H1 (cell line): ENCODE measurements around the gene NRL. TPM values are rescaled to one million over a fixed set of nuclear protein-coding genes. Genes with fewer than 3 reads are reported as not detected.
A peak's percentile ranks its signal among the peaks of the same experiment; 100 is the strongest.

Experiments used
- CTCF ChIA-PET: fragments of 300-600 bp; sonication (Branson Sonifier 250); formaldehyde crosslinking; loops from one replicate; lab custom pipeline; 2021; ENCODE audit not compliant: partially characterized antibody; lab: Charles Lee
- POLR2A ChIA-PET: fragments of 300-600 bp; sonication (Branson Sonifier 250); formaldehyde crosslinking; loops from one replicate; lab custom pipeline; 2021; ENCODE audit warnings: inconsistent platforms; ENCODE audit not compliant: partially characterized antibody; lab: Charles Lee
- DNase-seq, 2 experiments: peaks; one replicate each; pipeline versions ENCODE4 v3.0.0 to v3.0.0-alpha.2; 2010 to 2022; ENCODE audit warnings: low spot score in 2 of 2, low read depth in 1 of 2, mixed read lengths in 1 of 2
- FAIRE-seq: peaks from 2 replicates; lab custom pipeline; 2011; peaks lifted over from hg19 to GRCh38; lab: Jason Lieb, UNC
- H2AFZ ChIP-seq: 2 replicates; pipeline ENCODE4 v1.8.1; 2012; ENCODE audit warnings: low read length, inconsistent platforms
- H2AK5ac ChIP-seq: 2 replicates; pipeline ENCODE4 v1.6.1; 2013; ENCODE audit warnings: low read depth, low read length
- H2BK120ac ChIP-seq: replicated peaks from 2 replicates; pipeline ENCODE3; 2013; ENCODE audit warnings: low read depth, low read length, inconsistent platforms
- H2BK12ac ChIP-seq: 2 replicates; pipeline ENCODE4 v1.6.1; 2013; ENCODE audit warnings: low read depth, low read length
- H2BK15ac ChIP-seq: 2 replicates; pipeline ENCODE4 v1.6.1; 2013; ENCODE audit warnings: low read length
- H2BK20ac ChIP-seq: 2 replicates; pipeline ENCODE4 v1.6.1; 2013; ENCODE audit warnings: low read length
- H2BK5ac ChIP-seq: 2 replicates; pipeline ENCODE4 v1.6.1; 2013; ENCODE audit warnings: low read depth, low read length
- H3K14ac ChIP-seq: 2 replicates; pipeline ENCODE4 v1.6.1; 2013; ENCODE audit warnings: inconsistent platforms; ENCODE audit not compliant: insufficient read length
- H3K18ac ChIP-seq: 2 replicates; pipeline ENCODE4 v1.6.1; 2013; ENCODE audit warnings: low read length; ENCODE audit errors: extremely low read depth
- H3K23ac ChIP-seq: 2 replicates; pipeline ENCODE4 v1.6.1; 2013; ENCODE audit warnings: inconsistent platforms; ENCODE audit not compliant: insufficient read length
- H3K23me2 ChIP-seq: 2 replicates; pipeline ENCODE4 v1.6.1; 2013; ENCODE audit warnings: low read depth, low read length
- H3K27ac ChIP-seq: 2 replicates; pipeline ENCODE4 v1.6.1; 2011; ENCODE audit warnings: low read depth, low read length, inconsistent platforms
- H3K27me3 ChIP-seq, 4 experiments: replicated peaks in 1 of 4; 1 replicate in 1 of 4; 2 replicates in 3 of 4; pipeline versions ENCODE4 v1.6.1 to v1.8.1; 2011 to 2013; ENCODE audit warnings: low read length in 3 of 4, mild to moderate bottlenecking in 3 of 4, inconsistent platforms in 2 of 4, mixed read lengths in 2 of 4, moderate library complexity in 1 of 4; ENCODE audit not compliant: control insufficient read depth in 3 of 4, insufficient read depth in 3 of 4; ENCODE audit errors: extremely low read depth in 1 of 4
- H3K36me3 ChIP-seq, 4 experiments: 2 replicates each; pipeline versions ENCODE4 v1.6.1 to v1.8.1; 2011 to 2013; ENCODE audit warnings: mild to moderate bottlenecking in 4 of 4, low read length in 3 of 4, moderate library complexity in 2 of 4, control low read depth in 1 of 4, inconsistent platforms in 1 of 4; ENCODE audit not compliant: insufficient read depth in 4 of 4, control insufficient read depth in 2 of 4
- H3K4ac ChIP-seq: replicated peaks from 2 replicates; pipeline ENCODE3; 2013; ENCODE audit warnings: low read length, low read depth, mixed read lengths, inconsistent platforms; ENCODE audit not compliant: insufficient read length
- H3K4me1 ChIP-seq, 4 experiments: replicated peaks in 1 of 4; 1 replicate in 1 of 4; 2 replicates in 3 of 4; pipeline versions ENCODE4 v1.6.1 to v1.8.1; 2011 to 2013; ENCODE audit warnings: low read length in 3 of 4, inconsistent platforms in 2 of 4, mixed read lengths in 1 of 4; ENCODE audit not compliant: insufficient read depth in 4 of 4, control insufficient read depth in 3 of 4
- H3K4me2 ChIP-seq, 2 experiments: 2 replicates each; pipeline versions ENCODE4 v1.6.1 to v1.8.1; 2011 to 2013; ENCODE audit warnings: low read depth in 2 of 2, low read length in 2 of 2, control low read depth in 1 of 2, inconsistent platforms in 1 of 2, mild to moderate bottlenecking in 1 of 2; ENCODE audit not compliant: insufficient read depth in 1 of 2
- H3K4me3 ChIP-seq, 4 experiments: fragments of 200-600, 300-600 bp in 1 of 4; sonication (generic), shearing (Covaris generic), sonication (Bioruptor Twin) in 1 of 4; 2 replicates each; pipeline versions ENCODE4 v1.5.1 to v1.8.1; 2011 to 2016; ENCODE audit warnings: low read length in 4 of 4, low read depth in 3 of 4, control low read depth in 2 of 4, inconsistent platforms in 2 of 4, mild to moderate bottlenecking in 2 of 4, mixed read lengths in 1 of 4, moderate library complexity in 1 of 4; ENCODE audit not compliant: insufficient read depth in 2 of 4; ENCODE audit errors: extremely low read depth in 1 of 4
- H3K56ac ChIP-seq: replicated peaks from 2 replicates; pipeline ENCODE3; 2013; ENCODE audit warnings: low read depth, mild to moderate bottlenecking, mixed read lengths, low read length, inconsistent platforms; ENCODE audit not compliant: insufficient read length
- H3K79me1 ChIP-seq: 2 replicates; pipeline ENCODE4 v1.6.1; 2013; ENCODE audit warnings: low read depth, low read length, control low read depth
- H3K79me2 ChIP-seq, 2 experiments: 2 replicates each; pipeline versions ENCODE4 v1.6.1 to v1.8.1; 2012 to 2013; ENCODE audit warnings: low read length in 2 of 2, mild to moderate bottlenecking in 2 of 2, inconsistent platforms in 1 of 2; ENCODE audit not compliant: insufficient read depth in 2 of 2, control insufficient read depth in 1 of 2
- H3K9ac ChIP-seq, 4 experiments: replicated peaks in 1 of 4; 1 replicate in 1 of 4; 2 replicates in 3 of 4; pipeline versions ENCODE4 v1.6.1 to v1.8.1; 2011 to 2013; ENCODE audit warnings: low read depth in 3 of 4, low read length in 3 of 4, control low read depth in 2 of 4, mild to moderate bottlenecking in 2 of 4, moderate library complexity in 2 of 4, inconsistent platforms in 1 of 4; ENCODE audit errors: extremely low read depth in 1 of 4
- H3K9me3 ChIP-seq, 2 experiments: 2 replicates each; pipeline versions ENCODE4 v1.6.1 to v1.8.1; 2012 to 2013; ENCODE audit warnings: mild to moderate bottlenecking in 2 of 2, moderate library complexity in 2 of 2, control low read depth in 1 of 2, inconsistent platforms in 1 of 2, low read depth in 1 of 2, low read length in 1 of 2, mixed read lengths in 1 of 2; ENCODE audit not compliant: insufficient read depth in 2 of 2
- H4K20me1 ChIP-seq, 2 experiments: replicated peaks in 1 of 2; 2 replicates each; pipeline versions ENCODE3 to v1.8.1; 2011 to 2013; ENCODE audit warnings: inconsistent platforms in 2 of 2, low read length in 2 of 2, mild to moderate bottlenecking in 1 of 2; ENCODE audit not compliant: insufficient read depth in 2 of 2, control insufficient read depth in 1 of 2
- H4K5ac ChIP-seq: 2 replicates; pipeline ENCODE4 v1.6.1; 2013; ENCODE audit warnings: low read length, low read depth, mixed read lengths, inconsistent platforms; ENCODE audit not compliant: insufficient read length
- H4K8ac ChIP-seq: 2 replicates; pipeline ENCODE4 v1.8.0; 2013; ENCODE audit warnings: mild to moderate bottlenecking, moderate library complexity, low read length, inconsistent platforms; ENCODE audit not compliant: insufficient read depth; ENCODE audit errors: extremely low read depth
- H4K91ac ChIP-seq: replicated peaks from 2 replicates; pipeline ENCODE3; 2013; ENCODE audit warnings: low read length, mixed read lengths, inconsistent platforms; ENCODE audit not compliant: insufficient read length
- ATF2 ChIP-seq: IDR thresholded peaks from 2 replicates; pipeline ENCODE4 v1.6.1; 2012; ENCODE audit warnings: low read length, inconsistent platforms
- CEBPB ChIP-seq: IDR thresholded peaks from 2 replicates; pipeline ENCODE4 v1.6.1; 2012; ENCODE audit warnings: low read depth, low read length
- CTBP2 ChIP-seq: IDR thresholded peaks from 2 replicates; pipeline ENCODE4 v1.7.0; 2011; ENCODE audit warnings: borderline replicate concordance, mild to moderate bottlenecking, moderate library complexity, mixed read lengths, low read length; ENCODE audit not compliant: insufficient read depth, insufficient read length
- EGR1 ChIP-seq: IDR thresholded peaks from 2 replicates; pipeline ENCODE4 v1.6.1; 2011; ENCODE audit warnings: low read depth, low read length, borderline replicate concordance
- HDAC6 ChIP-seq: IDR thresholded peaks from one replicate; pipeline ENCODE4 v1.7.1; 2012; ENCODE audit warnings: low read depth, mild to moderate bottlenecking, inconsistent platforms, low read length, moderate library complexity
- JUN ChIP-seq: IDR thresholded peaks from 2 replicates; pipeline ENCODE4 v1.6.1; 2011; ENCODE audit warnings: low read depth, mild to moderate bottlenecking, improper control_type of control experiment, low read length
- MAFK ChIP-seq: IDR thresholded peaks from 2 replicates; pipeline ENCODE4 v1.6.1; 2012; ENCODE audit warnings: low read depth, mild to moderate bottlenecking, improper control_type of control experiment, low read length
- SAP30 ChIP-seq: fragments of 300-600 bp; sonication (generic); IDR thresholded peaks from 2 replicates; pipeline ENCODE4 v1.7.1; 2012; ENCODE audit warnings: low read length, moderate library complexity, mild to moderate bottlenecking, inconsistent platforms; ENCODE audit not compliant: insufficient read depth, insufficient replicate concordance
- WGBS, 2 experiments: shearing (Covaris generic) in 1 of 2; methylation state at CpG; one replicate each; pipeline versions ENCODE4 v1.1.6 to v1.1.7; 2013 to 2015; ENCODE audit warnings: low lambda C conversion rate in 2 of 2, mixed read lengths in 2 of 2, inconsistent platforms in 1 of 2, low coverage in 1 of 2, missing lambda C conversion rate in 1 of 2; ENCODE audit not compliant: insufficient replicate concordance in 2 of 2, insufficient coverage in 1 of 2, insufficient read length in 1 of 2; ENCODE audit errors: extremely low coverage in 1 of 2, missing lambda C conversion rate in 1 of 2; 5-methylcytosine and 5-hydroxymethylcytosine counted together
- polyA plus RNA-seq, 7 experiments: library from polyadenylated mRNA; depleted of rRNA in 3 of 7; stranded (reverse) in 5 of 7; unstranded in 2 of 7; fragments of >200 nt in 5 of 7; fragments of 200-250 nt in 2 of 7; gene quantifications; 1 replicate in 5 of 7; 2 replicates in 1 of 7; 4 replicates in 1 of 7; pipeline versions ENCODE4 v1.2.1 to v1.2.3, GENCODE V29; 2011 to 2013; ENCODE audit warnings: missing spikeins in 2 of 7, mixed read lengths in 2 of 7
- total RNA-seq: library from RNA; stranded (reverse); fragmentation: NEBNext Ultra II Directional; extraction: Animal tissue kit (Norgen Biotek cat#: 25700); gene quantifications from 2 replicates; pipeline ENCODE4 v1.2.1, GENCODE V29; 2021

Gene NRL
- total and polyA plus RNA-seq, 2 of the 8 experiments (the other 6 are each of a cell fraction or from before 2014, with no cell fraction given), result 1.1 to 2.2 TPM

GRCh38 chr14:24052656-24053547 lies 61.8 kb downstream of the NRL start:
- POLR2A ChIA-PET, result interaction anchor here (0.6 to 8.0 kb wide), 13 partner anchors 8 to 474 kb away, joined by 3 to 57 read pairs (median 4); partner anchors contain the start of genes DCAF11, EMC9, JPH4 and NRL
- 75% methylated on average over 19 of the region's 20 CpGs; no CpG with 5 or more reads in 1 of the 2 experiments for WGBS, 2 experiments
- Histone ChIP-seq H3K4ac (peak overlapping the region; percentile 73), H2BK15ac (no peak overlapping the region), H2BK12ac (no peak overlapping the region), H3K56ac (no peak overlapping the region), H3K9ac (no peak overlapping the region), H4K5ac (peak overlapping the region; percentile 81), H4K91ac (peak overlapping the region; percentile 29), H3K79me1 (no peaks in the 10 kb centered on the region), H3K27me3 (no peaks in the 10 kb centered on the region; a peak in 1 of 7 replicates), H3K18ac (no peak overlapping the region; the same call in 1 of the 2 replicates), H3K27ac (no peak overlapping the region), H2BK5ac (no peak overlapping the region; the same call in 1 of the 2 replicates), H2AFZ (no peak overlapping the region), H2BK20ac (no peak overlapping the region), H3K79me2 (no peaks in the 10 kb centered on the region), H2BK120ac (no peak overlapping the region), H3K14ac (no peak overlapping the region), H3K4me3 (peak overlapping the region in 3 of 4 experiments; percentile 56 to 82 (median 79); a peak in 5 of 8 replicates), H3K23ac (no peak overlapping the region), H3K4me2 (peak overlapping the region; percentile 89 to 99), H3K36me3 (no peaks in the 10 kb centered on the region; a peak in 1 of 8 replicates), H4K8ac (peak overlapping the region; percentile 51; the same call in 1 of the 2 replicates), H3K9me3 (no peaks in the 10 kb centered on the region), H3K4me1 (peaks cover 0 to 10% (median 5%) of the 10 kb centered on the region in 4 experiments; a peak in 5 of 7 replicates), H2AK5ac (no peak overlapping the region; the same call in 1 of the 2 replicates), H3K23me2 (peaks cover 9% of the 10 kb centered on the region), H4K20me1 (peaks cover 2% of the 10 kb centered on the region in 2 experiments)
- FAIRE-seq (no peak), DNase-seq (no peak)
- CTCF ChIA-PET, result interaction anchor here (0.6 to 9.6 kb wide), 10 partner anchors 10 to 336 kb away, joined by 3 to 234 read pairs (median 4); partner anchors contain the start of gene PCK2
- TF ChIP-seq HDAC6 (no peak), MAFK (no peak), SAP30 (no peak), JUN (no peak), ATF2 (no peak), EGR1 (no peak), CEBPB (no peak), CTBP2 (no peak)
